Activated naive CD4-positive, alpha-beta T cell treated with anti-CD3 and anti-CD28 coated beads, Interleukin-2, amount 50 U/mL, for 24 hours (primary cell): ENCODE results near the gene MALRD1.
"Not testable (repeated sequence)": the region's sequence is repeated elsewhere in the genome, so short reads cannot be mapped to it uniquely, and the experiment has no call there.

ENCODE experiments used
- H3K27ac Mint-ChIP-seq: one replicate; pipeline ENCODE4 v1.8.0; 2021; ENCODE audit warnings: mild to moderate bottlenecking, mixed read lengths
- H3K27me3 Mint-ChIP-seq: one replicate; pipeline ENCODE4 v1.8.0; 2021; ENCODE audit warnings: mixed read lengths
- H3K36me3 Mint-ChIP-seq: one replicate; pipeline ENCODE4 v1.8.0; 2021; ENCODE audit warnings: mixed read lengths
- H3K4me1 Mint-ChIP-seq: one replicate; pipeline ENCODE4 v1.8.0; 2021; ENCODE audit warnings: mixed read lengths
- H3K4me3 Mint-ChIP-seq: one replicate; pipeline ENCODE4 v1.8.0; 2021; ENCODE audit warnings: mild to moderate bottlenecking, mixed read lengths
- H3K9me3 Mint-ChIP-seq: one replicate; pipeline ENCODE4 v1.8.0; 2021; ENCODE audit warnings: mixed read lengths

Gene MALRD1

DNA sequence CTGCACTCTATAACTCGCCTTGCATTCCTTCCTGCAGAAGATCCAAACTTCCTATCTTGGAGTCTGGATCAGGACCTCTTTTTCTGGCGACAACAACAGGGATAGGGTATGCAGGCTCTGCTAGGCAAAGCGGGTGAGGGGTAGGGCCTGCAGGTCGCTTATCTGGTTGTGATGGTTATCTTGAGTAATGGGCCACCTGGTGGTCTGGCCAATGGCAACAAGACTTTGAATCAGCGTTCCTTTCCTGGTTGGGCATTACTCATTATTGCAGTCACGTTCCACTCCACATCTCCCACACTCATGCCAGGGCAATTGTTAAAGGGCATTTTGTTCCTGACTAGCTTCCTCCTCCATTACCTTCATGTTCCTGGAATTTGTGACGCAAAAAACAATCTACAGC is 719.3 kb downstream of the MALRD1 start:
- H3K4me3 Mint-ChIP-seq = no peak overlapping the region
- no peaks in the 10 kb centered on the region for H3K4me1 Mint-ChIP-seq
- H3K36me3 Mint-ChIP-seq = no peaks in the 10 kb centered on the region
- H3K27ac Mint-ChIP-seq = no peak overlapping the region
- no peaks in the 10 kb centered on the region for H3K9me3 Mint-ChIP-seq
- no peaks in the 10 kb centered on the region for H3K27me3 Mint-ChIP-seq

- not testable (repeated sequence) for H3K4me3 Mint-ChIP-seq, H3K9me3 Mint-ChIP-seq, H3K27me3 Mint-ChIP-seq, H3K4me1 Mint-ChIP-seq, H3K27ac Mint-ChIP-seq, H3K36me3 Mint-ChIP-seq
Observed at GRCh38 chr10:19769826-19770225, 721.2 kb downstream of the MALRD1 start.

GRCh38 chr10:19772972-19773371 is 724.4 kb downstream of the MALRD1 start:
- H3K4me1 Mint-ChIP-seq = no peaks in the 10 kb centered on the region
- no peaks in the 10 kb centered on the region for H3K36me3 Mint-ChIP-seq
- H3K4me3 Mint-ChIP-seq = no peak overlapping the region
- no peaks in the 10 kb centered on the region for H3K27me3 Mint-ChIP-seq
- H3K27ac Mint-ChIP-seq = no peak overlapping the region
- peaks cover 4% of the 10 kb centered on the region for H3K9me3 Mint-ChIP-seq

GRCh38 chr10:19775296-19775695 is 726.7 kb downstream of the MALRD1 start:
- Mint-ChIP-seq H3K4me1 (no peaks in the 10 kb centered on the region), H3K27ac (no peak overlapping the region), H3K4me3 (no peak overlapping the region), H3K9me3 (peaks cover 4% of the 10 kb centered on the region), H3K36me3 (no peaks in the 10 kb centered on the region), H3K27me3 (no peaks in the 10 kb centered on the region)

- Mint-ChIP-seq H3K4me3 (no peak overlapping the region), H3K9me3 (peaks cover 4% of the 10 kb centered on the region), H3K36me3 (no peaks in the 10 kb centered on the region), H3K27ac (no peak overlapping the region), H3K27me3 (no peaks in the 10 kb centered on the region), H3K4me1 (no peaks in the 10 kb centered on the region)
Observed at GRCh38 chr10:19777806-19778205, 729.2 kb downstream of the MALRD1 start.

- Mint-ChIP-seq H3K27me3 (no peaks in the 10 kb centered on the region), H3K4me3 (no peak overlapping the region), H3K9me3 (peaks cover 4% of the 10 kb centered on the region), H3K27ac (no peak overlapping the region), H3K36me3 (no peaks in the 10 kb centered on the region), H3K4me1 (no peaks in the 10 kb centered on the region)
Observed at GRCh38 chr10:19778996-19779395, 730.4 kb downstream of the MALRD1 start.

DNA sequence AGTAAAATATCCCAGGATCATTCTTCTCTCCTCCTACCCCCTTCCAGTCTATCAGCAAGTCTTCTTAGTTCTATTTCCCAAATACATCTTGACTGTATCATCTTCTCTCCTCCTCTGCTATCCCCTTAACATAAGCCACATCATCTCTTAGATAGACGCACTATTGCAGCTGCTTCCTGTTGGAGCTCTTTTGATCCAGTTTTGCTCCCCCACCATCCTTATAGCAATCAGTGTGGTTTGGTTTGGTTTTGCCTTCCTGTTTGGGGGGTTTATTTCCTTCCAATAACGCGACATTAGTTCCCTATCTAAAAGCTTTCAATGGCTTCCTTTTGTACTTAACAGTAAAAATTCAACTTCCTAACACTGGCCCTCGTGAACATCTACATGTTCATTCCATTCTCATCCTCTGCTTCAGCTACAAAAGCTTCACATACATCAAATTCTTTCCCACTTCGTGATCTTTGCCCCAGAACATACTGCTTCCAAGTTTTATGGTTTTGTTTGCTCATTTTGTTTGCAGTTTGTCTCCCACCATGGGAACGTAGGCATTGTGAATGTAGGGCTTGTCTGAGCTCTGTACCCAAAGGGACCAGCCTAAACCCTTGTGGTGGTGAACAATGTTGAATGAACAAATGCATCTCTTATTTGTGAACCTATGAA is 734.0 kb downstream of the MALRD1 start:
- Mint-ChIP-seq H3K4me3 (no peak overlapping the region), H3K27me3 (no peaks in the 10 kb centered on the region), H3K4me1 (no peaks in the 10 kb centered on the region), H3K36me3 (no peaks in the 10 kb centered on the region), H3K27ac (no peak overlapping the region), H3K9me3 (no peaks in the 10 kb centered on the region)

DNA sequence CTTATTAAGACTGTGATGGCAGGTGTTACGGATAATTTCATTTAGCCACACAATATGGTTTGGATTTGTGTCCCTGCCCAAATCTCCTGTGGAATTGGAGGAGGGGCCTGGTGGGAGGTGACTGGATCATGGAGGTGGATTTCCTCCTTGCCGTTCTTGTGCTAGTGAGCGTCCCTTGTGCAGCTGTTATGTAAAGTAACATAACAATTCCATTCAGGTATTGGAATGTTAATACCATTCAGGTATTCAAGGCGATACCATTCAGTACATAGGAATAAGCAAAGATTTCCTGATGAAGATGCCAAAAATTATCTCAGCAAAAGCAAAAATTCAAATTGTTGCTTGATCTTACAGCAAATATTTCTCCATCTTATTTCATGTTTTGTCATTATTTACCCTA is 735.1 kb downstream of the MALRD1 start:
- Mint-ChIP-seq H3K27me3 (no peaks in the 10 kb centered on the region), H3K27ac (no peak overlapping the region), H3K9me3 (no peaks in the 10 kb centered on the region)

More for the DNA sequence above, 735.1 kb downstream of the MALRD1 start:
- no peaks in the 10 kb centered on the region for H3K36me3 Mint-ChIP-seq
- H3K4me3 Mint-ChIP-seq = no peak overlapping the region
- H3K4me1 Mint-ChIP-seq = no peaks in the 10 kb centered on the region
